Aorta (tissue), 5 donors: ENCODE data around the gene ZNF778. TPM values are rescaled to one million over a fixed set of nuclear protein-coding genes. Genes with fewer than 3 reads are reported as not detected.

Experiments
- ATAC-seq: fragments of 200-7000 bp; cut with Tn5 transposase; one replicate; pipeline ENCODE4 v1.9.1; 2022; ENCODE audit warnings: moderate library complexity; ENCODE audit not compliant: low FRiP score
- DNase-seq, 2 donors: peaks; one replicate each; pipeline ENCODE4 v3.0.0-alpha.2; 2020
- H3K27ac ChIP-seq, 2 donors: one replicate each; pipeline ENCODE4 v1.5.1; 2013; ENCODE audit warnings: low read length in 2 of 2, mild to moderate bottlenecking in 2 of 2, moderate library complexity in 2 of 2, control low read depth in 1 of 2, inconsistent platforms in 1 of 2, low read depth in 1 of 2
- H3K27me3 ChIP-seq, 2 donors: one replicate each; pipeline ENCODE4 v1.6.1; 2013; ENCODE audit warnings: control low read depth in 1 of 2, low read length in 1 of 2, mild to moderate bottlenecking in 1 of 2, moderate library complexity in 1 of 2; ENCODE audit not compliant: insufficient read depth in 2 of 2, control insufficient read depth in 1 of 2
- H3K36me3 ChIP-seq, 2 donors: one replicate each; pipeline ENCODE4 v1.6.1; 2013; ENCODE audit warnings: control low read depth in 1 of 2, low read length in 1 of 2, mild to moderate bottlenecking in 1 of 2; ENCODE audit not compliant: insufficient read depth in 2 of 2, control insufficient read depth in 1 of 2
- H3K4me1 ChIP-seq, 2 donors: one replicate each; pipeline ENCODE4 v1.6.1; 2013; ENCODE audit warnings: low read length in 2 of 2, control low read depth in 1 of 2, mild to moderate bottlenecking in 1 of 2, moderate library complexity in 1 of 2; ENCODE audit not compliant: insufficient read depth in 2 of 2, control insufficient read depth in 1 of 2
- H3K4me3 ChIP-seq, 2 donors: one replicate each; pipeline ENCODE4 v1.5.1; 2013; ENCODE audit warnings: low read length in 2 of 2, control low read depth in 1 of 2, mild to moderate bottlenecking in 1 of 2
- H3K9me3 ChIP-seq: one replicate; pipeline ENCODE4 v1.6.1; 2013; ENCODE audit warnings: mild to moderate bottlenecking, low read length; ENCODE audit not compliant: control insufficient read depth
- WGBS, 2 donors: extraction: QIAGEN DNeasy Blood & Tissue Kit; methylation state at CpG; one replicate each; pipeline ENCODE4 v1.1.7; 2013; 5-methylcytosine and 5-hydroxymethylcytosine counted together
- intact Hi-C, 2 donors: fragments of 100-400 bp; cut with DNase I; formaldehyde crosslinking; loops; one replicate each; pipeline versions ENCODE4 v1.14.2 to v1.15.0; 2022
- polyA plus RNA-seq, 2 donors: library from polyadenylated mRNA; stranded (reverse); fragments of 200-250 nt; gene quantifications; one replicate each; pipeline ENCODE4 v1.2.3, GENCODE V29; 2013
- total RNA-seq, 2 donors: library from RNA; stranded (reverse); fragmentation: NEBNext Ultra II Directional; extraction: Animal tissue kit (Norgen Biotek cat#: 25700); gene quantifications; one replicate each; pipeline ENCODE4 v1.2.1, GENCODE V29; 2021
- donor health status: healthy with polysubstance abuse.
- donor health status: Bipolar disorder and iron deficiency.
- donor health status: DM: no; HTN: no; CAD: no.
- donor health status: DM: no; HTN: no; CAD: no.
- donor health status: DM: yes; HTN: yes; CAD: no.

ZNF778 gene
- total and polyA plus RNA-seq, 4 donors: 2.6 to 14.9 (median 7.9) TPM

DNA sequence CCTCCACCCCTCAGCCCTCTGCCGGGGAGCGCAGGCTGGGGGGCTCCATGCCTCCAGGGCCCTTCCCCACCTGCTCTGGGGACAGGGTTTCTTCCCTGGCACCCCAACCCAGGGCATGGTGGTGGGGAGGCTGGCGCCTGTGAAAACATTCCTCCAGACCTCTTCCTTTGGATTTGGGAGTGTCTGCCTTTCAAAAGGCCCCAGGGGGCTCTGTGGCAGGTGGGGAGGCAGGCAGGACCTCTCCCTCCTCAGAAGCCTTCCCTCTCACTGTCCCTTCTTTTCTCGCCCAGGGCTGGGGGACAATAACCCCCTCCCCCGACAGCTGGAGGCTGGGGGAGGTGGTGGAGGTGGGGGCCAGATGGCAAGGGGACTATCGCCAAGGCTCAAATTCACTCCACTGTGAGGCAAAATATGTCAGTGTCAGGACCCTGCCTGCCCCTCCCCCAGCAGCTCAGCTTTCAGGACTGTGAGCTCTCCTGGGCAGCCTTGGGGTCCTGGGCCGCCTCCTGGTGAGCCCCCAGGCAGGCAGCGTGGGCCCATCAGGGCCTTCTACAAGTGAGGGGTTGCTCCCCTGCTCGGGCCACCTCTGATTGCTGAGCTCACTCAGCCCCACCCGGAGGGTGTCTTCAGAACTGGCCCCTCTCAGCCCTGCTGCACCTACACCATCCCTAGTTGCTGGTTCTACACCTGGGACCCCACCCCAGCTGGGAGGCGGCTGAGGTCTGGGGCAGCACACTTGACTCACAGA lies 44.2 kb upstream of the ZNF778 start:
- 81 to 83% methylated on average over 11 of the region's 11 CpGs for WGBS, 2 donors
- H3K27me3 ChIP-seq: peaks cover 0 to 1% of the 10 kb centered on the region in 2 donors

GRCh38 chr16:89174055-89174827 lies 43.3 kb upstream of the ZNF778 start:
- Histone ChIP-seq H3K4me1 (no peaks in the 10 kb centered on the region), H3K4me3 (no peak overlapping the region), H3K27me3 (peaks cover 0 to 1% of the 10 kb centered on the region in 2 donors), H3K27ac (no peak overlapping the region), H3K9me3 (no peaks in the 10 kb centered on the region), H3K36me3 (no peaks in the 10 kb centered on the region)
- intact Hi-C loops: no loop called here
- DNase-seq (no peak), ATAC-seq (no peak)
- 85 to 86% methylated on average over 23 of the region's 23 CpGs for WGBS, 2 donors

More for the DNA sequence above, 44.2 kb upstream of the ZNF778 start:
- H3K36me3 ChIP-seq: no peaks in the 10 kb centered on the region
- intact Hi-C loops: no loop called here
- DNase-seq (no peak), ATAC-seq (no peak)
- H3K4me3 ChIP-seq: no peak overlapping the region
- H3K4me1 ChIP-seq: no peaks in the 10 kb centered on the region
- no peaks in the 10 kb centered on the region for H3K9me3 ChIP-seq
- no peak overlapping the region for H3K27ac ChIP-seq

GRCh38 chr16:89174877-89175276 lies 42.6 kb upstream of the ZNF778 start:
- intact Hi-C loops: no loop called here
- no peak for ATAC-seq
- no peaks in the 10 kb centered on the region for H3K27me3 ChIP-seq
- H3K4me1 ChIP-seq: no peaks in the 10 kb centered on the region
- WGBS, 2 donors: 84 to 88% methylated on average over 14 of the region's 14 CpGs
- no peak overlapping the region for H3K27ac ChIP-seq
- H3K9me3 ChIP-seq: no peaks in the 10 kb centered on the region
- no peaks in the 10 kb centered on the region for H3K36me3 ChIP-seq
- DNase-seq: no peak
- H3K4me3 ChIP-seq: no peak overlapping the region

DNA sequence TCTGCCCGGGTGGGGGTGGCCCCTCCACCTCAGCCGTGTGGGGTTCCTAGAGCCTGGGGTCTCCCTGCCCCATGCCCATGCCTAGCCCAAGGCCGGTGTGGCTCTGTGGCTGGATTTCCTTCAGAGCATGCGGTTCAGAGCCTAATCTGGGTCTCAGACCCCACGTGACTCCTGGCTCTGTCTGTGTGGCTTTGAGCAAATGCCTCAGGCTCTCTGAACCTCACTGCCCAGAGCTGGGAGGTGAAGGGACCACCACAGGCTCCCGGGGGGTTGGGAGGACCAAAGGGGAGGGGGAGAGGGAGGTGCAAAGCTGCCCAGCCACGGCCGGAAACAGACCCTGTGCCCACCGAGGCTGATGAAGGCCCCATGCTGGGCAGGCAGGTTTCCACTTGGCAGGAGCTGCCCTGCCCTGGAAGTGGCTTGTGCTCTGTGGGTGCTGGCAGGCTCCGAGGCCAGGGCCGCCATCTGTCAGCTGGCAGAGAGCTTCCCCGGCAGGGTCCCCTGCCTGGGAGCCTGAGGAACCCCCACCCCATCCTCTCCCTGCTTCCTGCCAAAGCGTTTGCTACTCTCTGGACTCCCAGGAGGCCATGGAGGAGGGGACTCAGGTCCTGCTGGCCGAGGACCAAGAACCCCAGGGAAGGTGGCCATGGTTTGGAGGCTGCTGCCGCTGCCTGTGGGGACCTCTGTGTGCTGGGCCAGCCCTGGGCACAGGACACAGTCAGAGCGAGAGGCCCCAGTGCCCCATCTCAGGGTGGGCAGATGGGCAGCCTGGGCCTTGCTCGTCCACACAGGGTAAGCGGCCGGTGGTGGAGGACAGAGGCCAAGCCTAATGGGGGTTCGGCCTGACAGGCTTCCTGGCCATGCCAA lies 42.0 kb upstream of the ZNF778 start:
- no peaks in the 10 kb centered on the region for H3K36me3 ChIP-seq
- H3K4me3 ChIP-seq: no peak overlapping the region
- H3K4me1 ChIP-seq: no peaks in the 10 kb centered on the region
- WGBS, 2 donors: 32 to 38% methylated on average over 20 of the region's 20 CpGs
- no peaks in the 10 kb centered on the region for H3K27me3 ChIP-seq
- H3K9me3 ChIP-seq: no peaks in the 10 kb centered on the region
- intact Hi-C loops: no loop called here
- DNase-seq: no peak
- no peak overlapping the region for H3K27ac ChIP-seq
- no peak for ATAC-seq

DNA sequence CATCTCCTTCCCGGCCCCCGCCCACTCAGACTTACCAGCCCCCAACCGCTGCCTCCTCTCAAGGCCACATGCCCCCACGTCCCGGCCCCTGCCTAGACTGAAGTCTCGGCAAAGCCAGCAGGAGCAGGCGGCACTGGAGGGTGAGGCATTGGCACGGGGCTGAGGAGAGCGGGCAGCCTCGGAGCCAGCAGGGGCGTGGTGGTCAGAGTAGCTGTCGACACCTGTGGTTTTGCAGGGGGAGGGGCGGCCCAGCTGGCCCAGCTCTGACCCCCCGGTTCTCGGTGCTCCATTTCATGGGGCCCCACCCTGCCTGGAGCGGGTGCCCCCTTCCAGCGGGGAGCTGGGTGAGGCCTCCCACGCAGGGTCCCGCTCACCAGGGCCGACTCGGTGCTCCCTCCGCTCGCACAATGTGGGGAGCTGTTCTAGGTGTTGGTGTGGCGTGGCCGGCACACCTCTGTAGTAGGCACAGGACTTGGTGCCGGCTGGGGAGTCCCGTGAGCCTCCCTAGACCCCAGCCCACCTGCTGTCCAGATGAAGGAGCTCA lies 41.3 kb upstream of the ZNF778 start:
- ATAC-seq (no peak), DNase-seq (no peak)
- H3K9me3 ChIP-seq: no peaks in the 10 kb centered on the region
- WGBS, 2 donors: 61 to 79% methylated on average over 25 to 27 of the region's 27 CpGs
- no peaks in the 10 kb centered on the region for H3K36me3 ChIP-seq
- H3K27me3 ChIP-seq: no peaks in the 10 kb centered on the region
- no peak overlapping the region for H3K27ac ChIP-seq
- H3K4me3 ChIP-seq: no peak overlapping the region
- H3K4me1 ChIP-seq: no peaks in the 10 kb centered on the region
- intact Hi-C loops: no loop called here

DNA sequence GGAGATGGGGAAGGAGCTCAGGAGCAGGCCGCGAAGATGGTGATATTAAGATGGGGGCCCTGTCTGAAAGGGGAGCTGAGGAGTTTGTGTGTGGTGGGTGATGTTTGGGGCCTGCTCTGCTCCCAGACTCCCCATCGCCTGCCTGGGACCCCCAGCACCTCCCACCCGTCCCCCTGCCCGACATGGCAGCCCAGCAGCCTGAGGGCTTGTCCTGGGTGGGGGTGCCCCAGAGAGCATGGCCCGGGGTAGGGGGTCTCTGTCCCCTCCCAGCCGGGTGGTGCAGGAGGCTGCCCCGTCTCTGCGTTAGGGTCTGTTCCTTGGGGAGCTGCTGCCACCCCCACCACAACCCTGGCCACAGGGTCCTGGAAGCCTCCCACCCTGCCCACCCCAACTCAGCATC lies 40.8 kb upstream of the ZNF778 start:
- Histone ChIP-seq H3K4me1 (no peaks in the 10 kb centered on the region), H3K36me3 (no peaks in the 10 kb centered on the region), H3K4me3 (no peak overlapping the region), H3K27me3 (no peaks in the 10 kb centered on the region), H3K27ac (no peak overlapping the region), H3K9me3 (no peaks in the 10 kb centered on the region)
- 91 to 92% methylated on average over 9 of the region's 9 CpGs for WGBS, 2 donors
- DNase-seq (no peak), ATAC-seq (no peak)
- intact Hi-C loops: no loop called here

DNA sequence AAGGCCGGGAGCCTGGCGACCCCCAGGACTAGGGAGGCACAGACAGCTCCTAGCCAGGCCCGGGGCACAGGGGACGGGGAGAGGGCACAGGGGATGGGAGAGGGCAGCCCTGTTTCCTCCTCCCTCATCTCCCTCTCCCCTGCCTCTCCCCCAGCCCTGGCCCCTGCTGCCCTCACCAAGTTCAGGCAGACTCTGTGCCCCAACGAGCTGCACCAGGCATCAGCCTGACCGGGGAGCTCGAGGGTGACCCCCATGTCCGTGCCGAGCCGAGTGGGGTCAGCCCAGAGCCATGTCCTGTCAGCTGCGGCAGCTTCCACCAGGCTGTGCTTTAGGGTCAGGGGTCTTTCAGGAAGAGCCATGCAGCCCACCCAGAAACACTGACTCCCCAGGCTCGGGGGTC lies 40.0 kb upstream of the ZNF778 start:
- no peaks in the 10 kb centered on the region for H3K36me3 ChIP-seq
- no peaks in the 10 kb centered on the region for H3K27me3 ChIP-seq

DNA sequence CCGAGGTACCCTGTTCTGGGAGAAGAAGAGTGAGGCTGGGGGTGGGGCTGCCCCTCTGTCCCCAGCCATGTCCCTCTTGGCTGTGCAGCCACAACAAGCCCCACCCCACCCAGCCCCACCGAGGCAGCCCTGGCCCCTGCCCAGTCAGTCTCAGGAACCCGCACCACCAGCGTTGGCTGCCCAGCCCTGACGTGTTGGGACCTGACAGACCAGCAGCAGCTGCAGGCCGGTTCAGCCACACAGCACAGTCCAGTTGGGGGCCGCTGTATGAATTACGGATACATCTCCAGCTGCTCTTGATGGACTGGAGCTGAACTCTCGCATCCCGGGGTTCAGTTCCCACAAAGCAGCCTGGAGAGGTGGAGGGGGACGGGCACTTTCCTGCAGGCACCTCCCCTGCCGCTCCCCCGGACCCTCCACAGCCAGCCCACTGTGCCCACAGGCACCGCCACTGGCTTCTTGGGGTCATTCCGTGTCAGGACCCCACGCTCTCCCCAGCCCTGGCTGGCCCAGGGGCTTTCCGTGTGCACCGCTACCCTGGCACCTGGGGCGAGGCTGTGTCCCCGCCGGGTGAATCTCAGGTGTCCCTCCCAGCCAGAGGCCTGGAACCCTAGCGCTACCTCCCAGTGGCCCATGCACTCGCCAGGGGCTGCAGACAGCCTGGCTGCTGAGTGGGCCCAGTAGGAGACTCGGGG lies 38.9 kb upstream of the ZNF778 start:
- 81 to 83% methylated on average over 24 of the region's 24 CpGs for WGBS, 2 donors
- intact Hi-C loops: no loop called here
- H3K4me1 ChIP-seq: no peaks in the 10 kb centered on the region
- no peaks in the 10 kb centered on the region for H3K27me3 ChIP-seq
- no peak overlapping the region for H3K27ac ChIP-seq
- DNase-seq: no peak
- no peak for ATAC-seq
- no peaks in the 10 kb centered on the region for H3K9me3 ChIP-seq
- H3K4me3 ChIP-seq: no peak overlapping the region
- no peaks in the 10 kb centered on the region for H3K36me3 ChIP-seq

More for the DNA sequence above, 40.0 kb upstream of the ZNF778 start:
- no peaks in the 10 kb centered on the region for H3K4me1 ChIP-seq
- DNase-seq (no peak), ATAC-seq (no peak)
- H3K4me3 ChIP-seq: no peak overlapping the region
- intact Hi-C loops: no loop called here
- no peaks in the 10 kb centered on the region for H3K9me3 ChIP-seq
- WGBS, 2 donors: 83 to 85% methylated on average over 10 to 12 of the region's 12 CpGs
- H3K27ac ChIP-seq: no peak overlapping the region
